Lower leg skin (tissue), 4 donors: ENCODE data around the gene PEX12. TPM values are rescaled to one million over a fixed set of nuclear protein-coding genes. Genes with fewer than 3 reads are reported as not detected.
A peak's percentile ranks its signal among the peaks of the same experiment; 100 is the strongest.
"Not testable (repeated sequence)": the region's sequence is repeated elsewhere in the genome, so short reads cannot be mapped to it uniquely, and the experiment has no call there.

Experiments
- DNase-seq, 2 donors: peaks; one replicate each; pipeline ENCODE4 v3.0.0-alpha.2; 2019; ENCODE audit warnings: low spot score in 2 of 2
- H3K4me3 ChIP-seq: fragments of 200-600 bp; sonication (generic); 2 replicates; pipeline ENCODE4 v1.5.1; 2017; ENCODE audit warnings: mild to moderate bottlenecking, low read depth; ENCODE audit not compliant: poor library complexity, severe bottlenecking
- CTCF ChIP-seq, 3 donors: fragments of 450-650 bp; IDR thresholded peaks; one replicate each; pipeline ENCODE4 v1.5.1; 2016; ENCODE audit warnings: antibody characterized with exemption in 3 of 3, mild to moderate bottlenecking in 3 of 3, moderate library complexity in 2 of 3
- POLR2A ChIP-seq, 2 donors: fragments of 450-650 bp; IDR thresholded peaks; one replicate each; pipeline ENCODE4 v1.6.1; 2016 to 2017; ENCODE audit warnings: antibody characterized with exemption in 2 of 2, mild to moderate bottlenecking in 1 of 2, moderate library complexity in 1 of 2
- WGBS, 2 donors: methylation state at CpG; one replicate each; pipeline ENCODE4 v1.1.5; 2018; 5-methylcytosine and 5-hydroxymethylcytosine counted together
- intact Hi-C: fragments of 100-400 bp; cut with DNase I; formaldehyde crosslinking; loops from one replicate; pipeline ENCODE4 v1.15.0; 2023; ENCODE audit warnings: low total_unique reads
- total RNA-seq, 4 donors: library from RNA; depleted of rRNA; stranded (reverse); fragments of >200 nt; gene quantifications; one replicate each; pipeline ENCODE4 v1.1.0, GENCODE V29; 2016

The PEX12 gene
- total RNA-seq, 4 donors from 2014 or later = 6.1 to 9.0 (median 6.7) TPM

DNA sequence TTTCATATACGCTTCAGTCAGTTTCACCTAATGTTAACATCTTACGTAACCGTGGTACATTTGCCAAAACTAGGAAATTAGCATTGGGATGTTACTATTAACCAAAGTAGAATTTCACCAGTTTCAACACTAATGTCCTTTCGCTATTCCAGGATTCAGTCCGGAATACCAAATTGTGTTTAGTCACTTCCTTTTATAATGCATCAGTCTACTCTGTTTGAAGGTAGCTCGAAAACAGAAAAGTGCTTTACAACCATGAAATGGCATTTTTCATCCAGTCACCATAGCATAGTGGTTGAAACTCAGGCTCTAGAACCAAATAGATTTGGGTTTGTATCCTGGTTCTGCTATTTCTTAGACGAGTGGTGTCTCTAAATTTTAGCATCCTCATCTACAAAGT is 38.2 kb upstream of the PEX12 start:
- TF ChIP-seq CTCF (IDR thresholded peaks at IDR 0.05) (no peak), POLR2A (IDR thresholded peaks at IDR 0.05) (no peak)
- no peak overlapping the region for H3K4me3 ChIP-seq
- intact Hi-C loops = no loop called here
- DNase-seq = no peak
- 89 to 93% methylated on average over 7 of the region's 7 CpGs for WGBS, 2 donors

DNA sequence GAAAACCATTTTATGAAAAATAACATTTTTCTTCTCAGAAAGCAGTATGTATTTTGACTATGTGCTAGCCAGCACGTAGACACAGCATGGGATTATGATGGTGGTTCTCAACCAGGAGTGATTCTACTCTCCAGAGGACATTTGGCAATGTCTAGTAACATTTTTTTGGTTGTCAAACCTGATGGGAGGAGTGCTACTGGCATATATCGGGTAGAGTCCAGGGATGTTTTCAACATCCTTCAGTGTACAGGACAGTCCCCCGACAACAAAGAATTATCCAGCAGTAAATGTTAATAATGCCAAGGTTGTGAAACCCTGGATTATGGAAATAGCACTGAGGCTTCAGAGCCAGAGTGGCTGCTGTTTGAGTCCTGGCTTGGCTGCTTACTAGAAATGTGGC is 36.4 kb upstream of the PEX12 start:
- TF ChIP-seq CTCF (IDR thresholded peaks at IDR 0.05) (no peak), POLR2A (IDR thresholded peaks at IDR 0.05) (no peak)
- intact Hi-C loops = loop anchor here (5.0 kb wide), 1 partner anchor 132 kb away; no protein-coding TSS in a partner anchor
- WGBS, 2 donors = 89 to 93% methylated on average over 3 of the region's 3 CpGs
- DNase-seq = no peak
- H3K4me3 ChIP-seq = no peak overlapping the region

- intact Hi-C loops = loop anchor here (5.0 kb wide), 1 partner anchor 134 kb away; no protein-coding TSS in a partner anchor
Observed at GRCh38 chr17:35612924-35613521, 34.7 kb upstream of the PEX12 start.

GRCh38 chr17:35610746-35611145 is 32.4 kb upstream of the PEX12 start:
- DNase-seq, H3K4me3 ChIP-seq: not testable (repeated sequence)
- 89% methylated on average over 12 of the region's 12 CpGs for WGBS, 2 donors
- intact Hi-C loops = loop anchor here (5.0 kb wide), 1 partner anchor 137 kb away; no protein-coding TSS in a partner anchor

More at GRCh38 chr17:35612924-35613521, 34.7 kb upstream of the PEX12 start:
- WGBS, 2 donors = 82 to 85% methylated on average over 2 of the region's 2 CpGs
- peak in 1 of 2 donors; percentile 19 for DNase-seq
- no peak overlapping the region for H3K4me3 ChIP-seq
- TF ChIP-seq POLR2A (IDR thresholded peaks at IDR 0.05) = no peak
- no peak for TF ChIP-seq CTCF (IDR thresholded peaks at IDR 0.05)

GRCh38 chr17:35609831-35610230 is 31.5 kb upstream of the PEX12 start:
- 82 to 93% methylated on average over 4 of the region's 4 CpGs for WGBS, 2 donors
- H3K4me3 ChIP-seq = no peak overlapping the region
- no peak for DNase-seq
- no peak for TF ChIP-seq POLR2A (IDR thresholded peaks at IDR 0.05)
- TF ChIP-seq CTCF (IDR thresholded peaks at IDR 0.05) = no peak
- intact Hi-C loops = loop anchor here (5.0 kb wide), 1 partner anchor 137 kb away; no protein-coding TSS in a partner anchor

DNA sequence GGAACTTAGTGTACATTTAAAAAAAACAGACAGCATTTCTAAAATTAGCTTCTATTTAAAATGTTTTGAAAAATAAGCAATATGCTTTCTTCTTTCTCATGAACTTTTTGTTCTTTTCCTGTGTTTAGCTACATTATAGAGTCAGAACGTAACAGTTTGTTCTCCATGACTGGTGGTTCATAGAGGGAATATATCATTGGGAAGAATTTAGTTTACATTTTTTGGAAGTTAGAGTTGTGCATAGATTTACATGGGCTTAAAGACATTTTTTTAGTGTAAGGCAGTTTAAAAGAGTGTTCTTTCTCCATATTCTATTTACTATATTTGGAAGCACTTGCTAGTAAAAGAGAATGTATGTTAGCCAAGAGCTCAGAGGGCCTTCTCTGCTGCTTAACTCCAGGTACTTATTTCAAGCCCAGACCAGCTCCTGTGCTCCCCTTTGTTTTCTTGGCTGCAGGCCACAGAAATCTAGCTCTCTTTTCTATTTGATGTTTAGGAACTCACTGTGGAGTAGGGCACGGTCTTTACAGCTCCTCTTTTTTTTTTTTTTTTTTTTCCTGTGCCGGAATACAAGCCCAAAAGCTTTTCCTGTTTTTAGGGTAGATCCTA is 29.0 kb upstream of the PEX12 start:
- H3K4me3 ChIP-seq = no peak overlapping the region
- TF ChIP-seq POLR2A (IDR thresholded peaks at IDR 0.05) = no peak
- TF ChIP-seq CTCF (IDR thresholded peaks at IDR 0.05) = no peak
- DNase-seq = no peak
- intact Hi-C loops = no loop called here
- 65 to 83% methylated on average over 3 of the region's 3 CpGs for WGBS, 2 donors
